CD4-positive, CD25-positive, alpha-beta regulatory T cell (primary cell): Measurements from ENCODE around the gene LARP4. TPM values are rescaled to one million over a fixed set of nuclear protein-coding genes. Genes with fewer than 3 reads are reported as not detected.

Experiments
- ATAC-seq, 2 donors: fragments of 150-1000 bp; cut with Tn5 transposase; one replicate each; pipeline ENCODE4 v1.10.0; 2021; ENCODE audit warnings: low read depth in 2 of 2, moderate number of reproducible peaks in 2 of 2, moderate library complexity in 1 of 2
- DNase-seq, 3 donors: peaks; one replicate each; pipeline versions ENCODE4 v3.0.0 to v3.0.0-alpha.2; 2012 to 2022; ENCODE audit warnings: mixed read lengths in 1 of 3
- H3K27ac ChIP-seq: one replicate; pipeline ENCODE4 v1.7.0; 2013; ENCODE audit warnings: mild to moderate bottlenecking, low read length; ENCODE audit not compliant: insufficient read depth, poor library complexity, severe bottlenecking
- H3K27me3 ChIP-seq: one replicate; pipeline ENCODE4 v1.7.0; 2013; ENCODE audit warnings: low read length; ENCODE audit not compliant: control insufficient read depth, insufficient read depth
- H3K36me3 ChIP-seq: one replicate; pipeline ENCODE4 v1.7.0; 2013; ENCODE audit warnings: mild to moderate bottlenecking, low read length, moderate library complexity; ENCODE audit not compliant: control insufficient read depth, insufficient read depth
- H3K4me1 ChIP-seq: 2 replicates; pipeline ENCODE4 v1.7.0; 2013; ENCODE audit warnings: mild to moderate bottlenecking, low read length; ENCODE audit not compliant: insufficient read depth, control insufficient read depth, poor library complexity, severe bottlenecking
- H3K4me3 ChIP-seq: one replicate; pipeline ENCODE4 v1.7.0; 2013; ENCODE audit warnings: low read depth, mild to moderate bottlenecking, low read length, moderate library complexity
- H3K9me3 ChIP-seq, 2 experiments: 1 replicate in 1 of 2; 2 replicates in 1 of 2; pipeline ENCODE4 v1.7.0; 2013; ENCODE audit warnings: low read length in 2 of 2, mild to moderate bottlenecking in 1 of 2, moderate library complexity in 1 of 2; ENCODE audit not compliant: control insufficient read depth in 2 of 2
- H3K27ac Mint-ChIP-seq, 3 donors: one replicate each; pipeline ENCODE4 v1.8.0; 2020 to 2022; ENCODE audit warnings: mild to moderate bottlenecking in 3 of 3, mixed read lengths in 3 of 3, moderate library complexity in 2 of 3
- H3K27me3 Mint-ChIP-seq: one replicate; pipeline ENCODE4 v1.8.0; 2022; ENCODE audit warnings: mild to moderate bottlenecking, mixed read lengths
- H3K36me3 Mint-ChIP-seq: one replicate; pipeline ENCODE4 v1.8.0; 2020; ENCODE audit warnings: mixed read lengths
- H3K4me1 Mint-ChIP-seq, 4 donors: one replicate each; pipeline ENCODE4 v1.8.0; 2020 to 2022; ENCODE audit warnings: mixed read lengths in 4 of 4, mild to moderate bottlenecking in 1 of 4
- H3K4me3 Mint-ChIP-seq, 4 donors: one replicate each; pipeline ENCODE4 v1.8.0; 2020 to 2022; ENCODE audit warnings: mild to moderate bottlenecking in 4 of 4, mixed read lengths in 4 of 4, moderate library complexity in 3 of 4
- H3K9me3 Mint-ChIP-seq, 7 donors: one replicate each; pipeline ENCODE4 v1.8.0; 2020 to 2022; ENCODE audit warnings: mixed read lengths in 7 of 7, mild to moderate bottlenecking in 3 of 7, moderate library complexity in 2 of 7
- polyA plus RNA-seq, 4 donors: library from polyadenylated mRNA; unstranded; fragments of 300-500 nt; fragmentation: Illumina TruSeq; gene quantifications; one replicate each; pipeline ENCODE4 v1.2.3, GENCODE V29; 2021
- total RNA-seq: library from RNA; stranded (reverse); gene quantifications from one replicate; pipeline ENCODE4 v1.2.3, GENCODE V29; 2022

LARP4 gene
- total and polyA plus RNA-seq, 5 donors from 2014 or later = 13.7 to 35.1 (median 16.1) TPM

DNA sequence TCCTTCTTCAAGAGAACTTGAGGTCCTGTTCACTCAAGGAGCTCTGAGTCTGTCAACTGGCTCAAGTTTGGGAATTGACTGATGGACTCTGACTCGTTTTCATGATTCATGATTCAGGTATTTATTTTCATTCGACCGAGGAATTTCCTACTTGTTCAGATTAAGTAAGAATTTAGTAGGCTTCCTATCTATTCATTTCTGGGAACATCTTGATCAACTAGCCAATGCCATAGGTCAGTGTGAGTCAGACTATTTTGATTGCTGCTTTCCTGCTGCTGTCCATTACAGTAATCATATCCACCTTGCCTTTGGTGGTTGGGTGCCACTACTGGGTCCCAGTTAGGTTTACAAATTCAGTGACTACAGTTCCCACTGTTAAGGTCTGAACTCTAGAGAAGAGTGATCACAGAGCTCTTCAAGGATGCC is 10.4 kb upstream of the LARP4 start:
- no peak overlapping the region for H3K27ac Mint-ChIP-seq
- H3K27me3 ChIP-seq = no peaks in the 10 kb centered on the region
- ATAC-seq (no peak), DNase-seq (no peak)
- H3K27me3 Mint-ChIP-seq = peaks cover 17% of the 10 kb centered on the region
- no peaks in the 10 kb centered on the region for H3K9me3 Mint-ChIP-seq
- H3K27ac ChIP-seq = no peak overlapping the region
- no peaks in the 10 kb centered on the region for H3K36me3 Mint-ChIP-seq
- H3K4me3 ChIP-seq = no peak overlapping the region
- no peaks in the 10 kb centered on the region for H3K4me1 Mint-ChIP-seq
- no peaks in the 10 kb centered on the region for H3K4me1 ChIP-seq
- H3K36me3 ChIP-seq = no peaks in the 10 kb centered on the region
- no peak overlapping the region for H3K4me3 Mint-ChIP-seq
- H3K9me3 ChIP-seq = no peaks in the 10 kb centered on the region

DNA sequence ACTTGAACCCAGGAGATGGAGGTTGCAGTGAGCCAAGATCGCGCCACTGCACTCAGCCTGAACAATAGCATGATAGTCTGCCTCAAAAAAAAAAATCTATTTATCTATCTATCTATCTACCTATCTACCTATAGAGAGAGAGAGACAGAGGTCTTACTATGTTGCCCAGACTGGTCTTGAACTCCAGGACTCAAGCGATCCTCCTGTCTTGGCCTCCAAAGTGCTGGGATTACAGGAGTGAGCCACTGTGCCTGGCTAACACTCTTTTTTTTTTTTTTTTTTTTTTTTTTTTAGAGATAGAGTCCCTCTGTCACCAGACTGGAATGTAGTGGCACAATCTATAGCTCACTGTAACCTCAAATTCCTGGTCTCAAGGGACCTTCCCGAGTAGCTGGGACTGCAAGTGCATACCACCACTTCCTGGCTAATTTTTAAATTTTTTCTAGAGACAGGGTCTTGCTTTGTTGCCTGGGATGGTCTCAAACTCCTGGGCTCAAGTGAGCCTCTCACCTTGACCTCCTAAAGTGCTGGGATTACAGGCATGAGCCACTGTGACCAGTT is 6.1 kb upstream of the LARP4 start:
- no peaks in the 10 kb centered on the region for H3K36me3 Mint-ChIP-seq
- no peak overlapping the region for H3K4me3 Mint-ChIP-seq

DNA sequence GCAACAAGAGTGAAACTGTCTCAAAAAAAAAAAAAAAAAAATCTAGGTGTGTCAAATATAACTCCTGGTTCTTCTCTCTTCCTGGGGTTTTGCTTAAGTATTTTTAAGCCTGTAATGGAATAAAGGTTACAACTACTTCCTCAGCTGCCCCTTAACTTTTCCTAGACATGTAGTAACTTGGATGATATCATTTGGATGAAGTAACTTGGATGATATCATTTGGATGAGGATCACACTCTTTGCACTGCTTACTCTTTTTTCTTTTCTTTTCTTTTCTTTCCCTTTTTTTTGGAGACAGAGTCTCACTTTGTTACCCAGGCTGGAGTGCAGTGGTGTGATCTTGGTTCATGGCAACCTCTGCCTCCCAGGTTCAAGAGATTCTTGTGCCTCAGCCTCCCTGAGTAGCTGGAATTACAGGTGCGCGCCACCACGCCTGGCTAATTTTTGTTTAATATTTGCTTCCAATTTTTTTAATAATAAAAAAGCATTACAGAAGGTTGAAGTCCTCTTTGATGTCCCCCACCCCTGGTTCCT is 3.5 kb upstream of the LARP4 start:
- no peak overlapping the region for H3K27ac Mint-ChIP-seq
- Histone ChIP-seq H3K27ac (no peak overlapping the region), H3K27me3 (peaks cover 1% of the 10 kb centered on the region), H3K36me3 (no peaks in the 10 kb centered on the region), H3K9me3 (no peaks in the 10 kb centered on the region), H3K4me1 (peaks cover 19% of the 10 kb centered on the region), H3K4me3 (no peak overlapping the region)
- ATAC-seq (no peak), DNase-seq (no peak)
- H3K27me3 Mint-ChIP-seq = peaks cover 18% of the 10 kb centered on the region
- peaks cover 6 to 23% (median 18%) of the 10 kb centered on the region in 4 donors for H3K4me1 Mint-ChIP-seq
- peaks cover 0 to 2% (median 0%) of the 10 kb centered on the region in 7 donors for H3K9me3 Mint-ChIP-seq
- no peaks in the 10 kb centered on the region for H3K36me3 Mint-ChIP-seq
- peak overlapping the region in 1 of 4 donors; percentile 58 for H3K4me3 Mint-ChIP-seq

More for the DNA sequence above, 6.1 kb upstream of the LARP4 start:
- H3K4me1 Mint-ChIP-seq = peaks cover 0 to 4% (median 2%) of the 10 kb centered on the region in 4 donors
- no peaks in the 10 kb centered on the region for H3K36me3 ChIP-seq
- no peaks in the 10 kb centered on the region for H3K9me3 ChIP-seq
- peaks cover 0 to 2% (median 0%) of the 10 kb centered on the region in 7 donors for H3K9me3 Mint-ChIP-seq
- H3K4me3 ChIP-seq = no peak overlapping the region
- H3K4me1 ChIP-seq = no peaks in the 10 kb centered on the region
- DNase-seq (no peak), ATAC-seq (no peak)
- H3K27ac ChIP-seq = no peak overlapping the region
- H3K27me3 Mint-ChIP-seq = peaks cover 21% of the 10 kb centered on the region
- H3K27ac Mint-ChIP-seq = no peak overlapping the region
- H3K27me3 ChIP-seq = peaks cover 1% of the 10 kb centered on the region

DNA sequence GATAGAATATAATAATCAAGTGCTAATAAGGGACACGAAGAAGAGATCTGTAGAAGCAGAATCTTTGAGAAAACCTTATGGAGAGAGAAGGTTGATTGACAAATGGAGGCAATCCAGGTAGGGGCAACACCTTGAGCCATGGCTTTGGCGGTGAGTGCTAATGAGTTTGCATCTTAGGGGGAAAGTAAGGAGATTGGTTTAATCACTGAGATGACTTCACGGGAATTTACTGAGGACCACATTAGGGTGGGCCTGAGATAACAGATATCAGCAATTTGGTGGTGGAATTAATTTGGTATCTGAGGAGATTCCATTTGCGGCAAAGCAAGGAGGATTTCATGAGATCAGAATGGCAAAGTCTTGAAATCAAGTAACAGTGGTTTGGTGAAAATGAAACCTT is 1.8 kb upstream of the LARP4 start:
- Mint-ChIP-seq H3K4me3 (peak overlapping the region; percentile 39 to 88 (median 82)), H3K36me3 (no peaks in the 10 kb centered on the region), H3K4me1 (peaks cover 15 to 40% (median 34%) of the 10 kb centered on the region in 4 donors), H3K9me3 (peaks cover 0 to 2% (median 0%) of the 10 kb centered on the region in 7 donors), H3K27me3 (peaks cover 18% of the 10 kb centered on the region), H3K27ac (no peak overlapping the region)
- H3K27me3 ChIP-seq = peaks cover 1% of the 10 kb centered on the region
- H3K27ac ChIP-seq = no peak overlapping the region
- H3K4me1 ChIP-seq = peaks cover 29% of the 10 kb centered on the region
- no peaks in the 10 kb centered on the region for H3K9me3 ChIP-seq
- no peaks in the 10 kb centered on the region for H3K36me3 ChIP-seq
- H3K4me3 ChIP-seq = no peak overlapping the region
- ATAC-seq (no peak), DNase-seq (no peak)

DNA sequence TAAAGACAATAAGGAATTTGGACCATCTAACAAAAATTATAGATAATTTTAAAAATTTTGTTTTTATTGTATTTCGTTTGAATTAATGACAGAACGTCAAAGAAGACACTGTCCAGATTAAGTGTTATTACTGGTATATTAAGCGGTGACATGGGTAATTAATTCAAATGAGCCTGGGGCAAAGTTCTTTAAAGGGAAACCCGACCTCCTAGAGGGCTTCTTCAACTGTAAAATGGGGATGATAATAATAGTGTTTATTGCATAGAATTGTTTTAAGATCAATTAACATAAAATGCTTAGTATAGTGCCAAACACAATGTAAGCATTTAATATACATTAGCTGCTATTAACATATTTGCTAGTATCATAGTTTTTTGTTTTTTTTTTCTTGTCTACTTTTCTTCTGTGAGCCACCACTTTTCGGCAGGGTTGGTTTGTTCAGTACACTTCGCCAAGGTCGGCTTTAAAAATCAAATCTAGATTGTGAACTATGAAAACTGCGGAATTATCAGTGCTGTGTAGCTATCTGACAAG is 514 bp upstream of the LARP4 start:
- H3K27ac ChIP-seq = peak overlapping the region; percentile 86
- Mint-ChIP-seq H3K36me3 (no peaks in the 10 kb centered on the region), H3K27me3 (peaks cover 18% of the 10 kb centered on the region), H3K27ac (peak overlapping the region; percentile 80 to 95 (median 85)), H3K4me1 (peaks cover 20 to 47% (median 35%) of the 10 kb centered on the region in 4 donors), H3K4me3 (peak overlapping the region; percentile 94 to 99 (median 98)), H3K9me3 (peaks cover 0 to 2% (median 0%) of the 10 kb centered on the region in 7 donors)
- H3K27me3 ChIP-seq = peaks cover 1% of the 10 kb centered on the region
- H3K9me3 ChIP-seq = no peaks in the 10 kb centered on the region
- peak in 1 of 2 donors; percentile 7 for ATAC-seq
- peak overlapping the region; percentile 91 for H3K4me3 ChIP-seq
- no peaks in the 10 kb centered on the region for H3K36me3 ChIP-seq
- no peak for DNase-seq
- H3K4me1 ChIP-seq = peaks cover 29% of the 10 kb centered on the region

DNA sequence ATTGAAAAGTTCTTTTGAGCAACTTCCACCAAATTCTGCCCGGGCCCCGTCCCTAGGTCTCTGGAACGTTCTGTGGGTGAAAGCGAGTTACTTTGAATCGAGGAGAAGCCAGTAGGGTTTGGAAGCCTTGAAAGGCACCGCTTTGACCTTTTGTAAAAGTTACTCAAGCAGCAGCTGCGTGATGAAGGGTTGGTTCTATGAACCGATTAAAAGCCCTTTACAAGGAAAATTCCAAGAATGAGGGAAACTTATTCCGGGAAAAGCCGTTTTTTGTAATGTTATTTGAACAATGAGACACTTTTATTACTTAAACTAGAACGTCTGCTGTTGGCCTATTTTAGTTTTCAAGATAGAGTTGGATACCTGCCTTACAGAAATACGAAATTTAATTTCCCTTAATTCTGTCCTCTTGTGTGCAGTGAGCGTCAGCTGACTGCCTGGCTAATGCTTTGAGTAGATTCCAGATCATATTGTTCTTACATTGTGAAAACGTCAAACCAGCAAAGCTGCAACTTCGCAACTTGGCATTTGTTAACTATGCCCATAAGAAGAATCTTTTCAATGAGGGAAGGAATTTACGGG is 906 bp downstream of the LARP4 start:
- Histone ChIP-seq H3K4me3 (peak overlapping the region; percentile 91), H3K9me3 (no peaks in the 10 kb centered on the region), H3K27me3 (peaks cover under 1% of the 10 kb centered on the region), H3K36me3 (no peaks in the 10 kb centered on the region), H3K27ac (peak overlapping the region; percentile 86), H3K4me1 (peaks cover 29% of the 10 kb centered on the region)
- no peaks in the 10 kb centered on the region for H3K36me3 Mint-ChIP-seq
- H3K9me3 Mint-ChIP-seq = peaks cover 0 to 2% (median 0%) of the 10 kb centered on the region in 7 donors
- DNase-seq (peak in 2 of 3 donors; percentile 7 to 69), ATAC-seq (no peak)
- peaks cover 10% of the 10 kb centered on the region for H3K27me3 Mint-ChIP-seq
- H3K4me3 Mint-ChIP-seq = peak overlapping the region; percentile 94 to 99 (median 98)
- H3K27ac Mint-ChIP-seq = peak overlapping the region; percentile 66 to 95 (median 80)
- peaks cover 20 to 49% (median 35%) of the 10 kb centered on the region in 4 donors for H3K4me1 Mint-ChIP-seq

DNA sequence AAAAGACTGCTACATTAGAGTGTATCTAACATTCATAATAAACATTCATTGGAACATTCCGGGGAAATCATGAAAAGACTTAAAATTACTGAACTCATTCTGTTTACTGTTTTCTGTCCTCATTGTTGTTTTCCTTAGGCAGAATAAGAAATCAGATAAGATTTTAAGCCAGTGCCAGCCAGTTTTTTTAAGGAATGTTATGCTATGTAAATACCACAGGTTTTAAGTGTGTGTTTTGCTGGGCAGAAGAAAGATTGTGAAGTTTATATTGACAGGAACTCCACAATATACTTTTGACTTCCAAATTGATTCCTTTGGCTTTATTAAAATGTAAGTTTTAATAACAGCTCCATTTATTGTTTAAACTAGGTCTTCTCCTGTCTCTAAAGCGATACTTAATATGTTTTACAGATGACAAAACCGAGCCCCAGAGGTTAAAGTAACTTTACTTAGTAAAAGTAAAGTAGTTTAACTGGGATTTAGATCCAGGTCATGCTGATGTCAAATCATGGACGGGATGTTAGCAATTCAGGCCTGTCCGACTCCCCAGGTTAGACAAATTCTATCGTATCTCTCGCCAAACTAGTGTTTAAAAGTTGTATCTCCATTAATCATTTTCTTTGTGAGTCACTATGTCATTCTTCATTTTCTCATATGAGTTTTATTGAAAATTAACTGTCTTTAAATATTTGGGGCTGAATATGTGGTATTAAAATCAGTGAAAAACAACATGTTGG is 1.7 kb downstream of the LARP4 start:
- Histone ChIP-seq H3K4me1 (peaks cover 29% of the 10 kb centered on the region), H3K4me3 (peak overlapping the region; percentile 91), H3K9me3 (no peaks in the 10 kb centered on the region), H3K27me3 (no peaks in the 10 kb centered on the region), H3K27ac (no peak overlapping the region), H3K36me3 (no peaks in the 10 kb centered on the region)
- Mint-ChIP-seq H3K36me3 (no peaks in the 10 kb centered on the region), H3K9me3 (peaks cover 0 to 2% (median 0%) of the 10 kb centered on the region in 7 donors), H3K27ac (peak overlapping the region in 1 of 3 donors; percentile 95), H3K4me3 (peak overlapping the region; percentile 94 to 99 (median 98)), H3K27me3 (peaks cover 9% of the 10 kb centered on the region), H3K4me1 (peaks cover 20 to 49% (median 35%) of the 10 kb centered on the region in 4 donors)
- DNase-seq = no peak
- no peak for ATAC-seq
